Superior temporal gyrus (tissue), 1 donor: ENCODE results near the gene JPH3.
"Not testable (repeated sequence)": the region's sequence is repeated elsewhere in the genome, so short reads cannot be mapped to it uniquely, and the experiment has no call there.

Experiments used
- DNase-seq: peaks from one replicate; pipeline ENCODE4 v3.0.0-alpha.2; 2016; ENCODE audit errors: extremely low spot score

JPH3 gene

DNA sequence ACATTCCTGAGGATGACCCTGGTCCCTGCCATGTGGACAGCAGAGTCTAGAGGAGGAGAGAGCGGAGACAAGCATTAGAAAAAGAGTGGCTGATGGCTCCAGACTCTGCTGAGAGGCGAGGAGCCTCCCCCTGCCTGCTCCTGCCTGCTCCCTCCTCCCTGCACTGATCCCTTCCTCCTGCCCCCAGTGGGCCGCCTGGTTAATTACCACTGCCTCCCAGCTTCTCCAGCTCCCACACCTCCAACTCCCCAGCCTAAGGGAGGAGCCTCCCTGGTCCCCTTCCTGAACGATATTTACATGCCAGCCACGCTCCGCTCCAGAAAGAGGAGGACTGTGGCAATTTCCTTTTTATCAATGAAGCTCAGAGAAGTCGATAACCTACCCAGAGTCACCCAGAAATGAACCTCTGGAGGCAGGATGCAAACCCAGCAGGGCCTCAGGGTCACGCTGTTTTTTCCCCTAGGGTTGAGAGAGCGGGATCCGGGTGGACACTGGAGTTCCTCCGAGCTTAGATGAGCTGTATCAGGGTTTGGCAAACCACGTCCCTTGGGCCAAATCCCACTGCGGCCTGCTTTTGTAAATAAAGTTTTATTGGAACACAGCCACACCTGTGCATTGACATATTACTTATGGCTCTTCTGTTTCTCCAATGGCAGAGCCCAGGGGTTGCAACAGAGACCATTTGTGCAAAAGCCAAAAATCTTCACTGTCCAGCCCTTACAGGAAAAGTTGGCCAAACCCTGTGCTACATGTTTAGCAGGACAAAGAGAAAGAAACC lies 27.1 kb upstream of the JPH3 start:
- DNase-seq: no peak

DNA sequence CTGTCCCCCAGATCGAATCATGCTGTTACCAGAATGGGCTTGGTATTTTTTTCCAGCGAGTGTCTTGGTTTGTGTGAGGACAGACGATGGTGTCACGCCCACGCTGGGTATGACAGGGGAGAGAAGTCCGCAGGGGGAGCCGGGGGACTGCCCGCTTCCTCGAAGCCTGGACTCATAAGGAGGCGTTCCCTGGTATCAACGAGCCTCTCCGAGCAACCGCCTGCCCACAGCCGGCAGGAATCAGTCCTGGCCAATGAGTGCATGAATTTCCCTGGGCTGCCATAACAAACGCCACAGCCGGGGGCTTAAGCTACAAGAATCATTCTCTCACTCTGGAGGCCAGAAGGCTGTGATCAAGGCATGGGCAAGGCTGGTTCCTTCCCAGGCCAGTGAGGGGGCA lies 26.1 kb upstream of the JPH3 start:
- no peak for DNase-seq

DNA sequence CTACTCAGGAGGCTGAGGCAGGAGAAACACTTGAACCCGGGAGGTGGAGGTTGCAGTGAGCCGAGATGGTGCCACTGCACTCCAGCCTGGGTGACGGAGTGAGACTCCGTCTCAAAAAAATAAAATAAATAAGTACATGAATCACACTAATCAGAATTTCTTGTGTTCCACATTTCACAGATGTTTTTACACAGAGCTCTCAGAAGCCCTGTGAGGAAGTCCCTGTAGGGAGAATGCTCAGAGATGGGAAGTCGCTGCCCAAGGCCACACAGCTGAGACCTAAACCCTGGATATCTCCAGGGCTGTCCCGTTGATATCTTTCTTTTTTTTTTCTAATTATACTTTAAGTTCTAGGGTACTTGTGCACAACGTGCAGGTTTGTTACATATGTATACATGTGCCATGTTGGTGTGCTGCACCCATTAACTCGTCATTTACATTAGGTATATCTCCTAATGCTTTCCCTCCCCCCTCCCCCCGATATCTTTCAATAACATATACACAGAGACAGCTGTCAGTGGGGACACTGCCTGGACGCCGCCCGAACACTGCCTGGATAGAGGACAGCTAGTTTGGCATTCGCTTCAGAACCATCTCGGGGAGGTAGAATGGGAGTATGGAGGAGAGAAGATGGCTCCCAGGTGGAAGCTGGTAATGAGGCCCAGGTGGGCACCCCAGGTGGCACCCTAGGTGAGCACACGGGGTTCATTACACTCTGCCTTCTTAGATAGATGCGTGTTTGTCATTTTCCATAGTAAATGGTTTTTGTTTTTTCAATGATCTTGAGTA lies 24.0 kb upstream of the JPH3 start:
- DNase-seq: not testable (repeated sequence)

DNA sequence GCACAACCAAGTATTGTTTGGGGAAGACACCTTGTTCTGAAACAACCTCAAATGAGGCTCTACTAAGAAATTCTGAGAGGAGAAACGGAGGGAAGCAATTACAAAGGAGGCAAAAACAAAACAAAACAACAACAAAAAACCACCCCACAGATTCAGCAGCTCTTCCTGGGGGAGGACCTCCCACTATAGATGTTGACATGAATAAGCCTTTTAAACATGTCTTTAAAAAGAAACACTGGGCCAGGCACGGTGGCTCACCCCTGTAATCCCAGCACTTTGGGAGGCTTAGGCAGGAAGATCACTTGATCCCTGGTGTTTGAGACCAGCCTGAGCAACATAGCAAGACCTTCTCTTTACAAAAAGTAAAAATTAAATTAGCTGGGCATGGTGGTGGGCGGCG lies 22.6 kb upstream of the JPH3 start:
- DNase-seq: no peak

DNA sequence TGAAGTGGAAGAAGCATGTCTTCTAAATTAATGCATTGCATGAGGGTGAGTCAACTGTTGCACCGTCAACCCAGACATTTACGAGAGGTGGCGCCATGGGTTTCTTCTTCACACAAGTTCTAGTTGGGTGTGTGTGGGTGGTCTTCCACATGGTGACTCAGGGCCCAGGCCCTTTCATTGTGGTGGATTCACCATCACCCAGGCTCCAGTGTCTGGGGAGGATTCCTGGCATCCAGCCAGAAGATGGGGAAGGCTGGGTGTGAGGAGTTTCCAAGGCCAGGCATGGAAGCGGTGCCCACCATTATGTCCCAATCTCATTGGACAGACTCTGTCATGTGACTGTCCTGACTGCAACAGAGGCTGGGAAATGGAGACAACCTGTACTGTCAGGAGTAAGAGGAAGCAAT lies 21.4 kb upstream of the JPH3 start:
- no peak for DNase-seq

DNA sequence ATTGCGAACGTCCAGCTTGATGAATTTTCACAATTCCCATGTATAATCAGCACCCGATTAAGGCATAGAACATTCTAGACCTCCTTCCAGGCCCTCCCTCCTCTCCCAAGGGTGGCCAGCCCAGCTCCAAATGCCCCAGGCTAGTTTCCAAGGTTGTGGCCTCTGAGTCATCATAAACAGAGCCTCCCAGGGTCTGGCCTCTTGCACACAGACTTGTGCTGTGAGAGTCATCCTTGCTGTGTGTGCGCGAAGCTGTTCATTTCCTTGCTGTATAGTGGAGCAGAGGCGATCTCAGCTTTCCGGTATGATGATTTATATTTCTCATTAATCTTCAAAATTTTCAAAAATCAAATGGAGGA lies 20.5 kb upstream of the JPH3 start:
- DNase-seq: no peak

DNA sequence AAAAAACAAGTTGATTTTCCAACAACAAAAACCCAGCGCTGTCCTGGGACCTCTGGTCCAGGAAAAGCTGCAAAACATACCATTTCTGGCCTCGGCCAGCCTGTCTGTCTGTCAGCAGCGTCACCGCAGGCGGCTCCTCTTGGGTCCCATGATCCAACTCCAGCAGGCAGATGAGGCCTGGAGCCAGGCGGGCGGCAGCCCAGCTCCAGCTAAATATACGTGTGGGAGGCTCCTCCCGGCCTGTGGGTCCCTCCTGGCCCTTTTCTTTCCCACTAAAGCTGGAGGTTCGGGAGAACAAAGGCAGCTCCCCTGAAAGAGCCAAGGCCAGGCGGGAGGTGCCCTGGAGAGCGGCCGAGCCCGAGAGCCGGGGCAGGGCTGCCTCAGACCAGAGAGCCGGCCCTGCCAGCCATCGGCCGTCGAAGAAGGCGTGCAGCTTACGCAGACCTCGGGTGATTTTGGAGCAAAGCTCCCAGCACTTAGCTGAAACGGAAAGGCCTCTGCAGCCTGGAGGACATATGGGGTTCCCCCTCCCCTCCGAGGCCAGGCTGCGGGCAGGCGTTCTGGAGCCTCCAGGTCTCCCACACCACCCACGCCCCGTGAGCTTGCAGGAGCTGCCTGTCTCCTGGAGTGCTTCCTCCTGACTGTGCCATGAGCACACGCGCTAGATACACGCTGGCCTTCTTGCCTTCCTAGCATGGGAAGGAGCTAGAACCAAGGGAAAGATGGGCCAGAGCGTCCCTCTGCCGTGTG lies 19.9 kb upstream of the JPH3 start:
- DNase-seq: no peak

DNA sequence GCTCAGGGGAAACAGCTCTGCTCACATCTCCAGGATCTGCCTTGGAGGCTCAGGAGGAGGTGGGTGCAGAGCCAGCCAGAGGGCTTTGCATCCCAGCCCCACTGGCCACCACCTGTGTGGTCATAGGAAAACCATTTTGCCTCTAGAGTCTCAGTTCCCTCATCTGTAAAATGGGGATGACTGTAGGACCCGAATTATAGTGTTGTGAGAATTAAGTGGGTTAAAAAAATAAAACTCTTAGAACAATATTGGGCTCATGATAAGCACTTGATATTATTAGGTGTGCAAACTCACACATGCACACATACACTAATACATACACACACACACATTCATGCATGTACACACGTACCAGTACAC lies 19.4 kb upstream of the JPH3 start:
- DNase-seq: no peak

DNA sequence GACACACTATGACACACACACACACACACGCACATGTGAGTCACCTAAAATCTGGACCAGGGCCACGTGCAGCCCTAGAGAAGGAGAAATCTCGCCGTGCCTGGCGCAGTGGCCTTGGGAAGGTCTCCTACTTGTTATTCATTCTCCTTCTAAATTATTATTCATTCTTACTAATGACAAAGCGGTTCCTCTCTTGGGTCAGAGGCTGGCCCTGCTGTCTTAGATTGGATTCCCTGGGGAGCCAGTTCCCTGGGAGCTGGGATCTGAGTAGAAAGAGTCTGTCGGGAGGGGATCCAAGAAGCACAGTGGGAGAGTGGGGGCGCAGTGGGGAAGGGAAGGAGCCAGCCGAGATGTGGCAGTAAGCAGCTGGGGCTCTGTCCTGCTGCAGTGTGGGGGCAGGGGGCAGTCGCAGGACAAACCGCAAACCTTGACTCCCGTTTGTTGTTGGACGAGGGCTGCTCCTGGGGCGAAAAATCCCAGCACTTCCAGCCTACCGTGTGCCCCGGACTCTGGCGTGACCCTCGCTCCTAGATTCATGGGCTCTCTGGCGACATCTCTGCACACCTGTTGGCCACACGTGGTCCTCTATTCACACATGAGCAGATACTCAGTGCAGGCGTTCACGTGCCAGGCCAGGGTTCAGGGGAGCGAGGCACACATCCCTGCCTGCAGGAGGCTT lies 18.7 kb upstream of the JPH3 start:
- DNase-seq: no peak

DNA sequence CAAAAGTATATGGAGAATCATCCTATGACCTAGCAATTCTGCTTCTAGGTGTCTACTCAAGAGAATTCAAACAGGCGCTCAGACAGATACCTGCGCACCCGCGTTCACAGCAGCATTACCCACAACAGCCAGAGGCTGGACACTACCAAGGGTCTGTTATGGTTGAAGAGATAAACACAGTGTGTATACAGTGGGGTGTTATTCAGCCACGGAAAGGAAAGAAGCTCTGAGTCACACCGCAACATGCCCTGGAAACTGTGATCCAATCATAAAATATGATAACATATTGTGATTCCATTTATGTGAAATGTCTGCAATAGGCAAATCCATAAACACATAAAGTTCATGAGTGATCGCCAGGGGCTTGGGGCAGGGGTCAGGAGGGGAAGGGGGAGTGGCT lies 18.0 kb upstream of the JPH3 start:
- DNase-seq: no peak

DNA sequence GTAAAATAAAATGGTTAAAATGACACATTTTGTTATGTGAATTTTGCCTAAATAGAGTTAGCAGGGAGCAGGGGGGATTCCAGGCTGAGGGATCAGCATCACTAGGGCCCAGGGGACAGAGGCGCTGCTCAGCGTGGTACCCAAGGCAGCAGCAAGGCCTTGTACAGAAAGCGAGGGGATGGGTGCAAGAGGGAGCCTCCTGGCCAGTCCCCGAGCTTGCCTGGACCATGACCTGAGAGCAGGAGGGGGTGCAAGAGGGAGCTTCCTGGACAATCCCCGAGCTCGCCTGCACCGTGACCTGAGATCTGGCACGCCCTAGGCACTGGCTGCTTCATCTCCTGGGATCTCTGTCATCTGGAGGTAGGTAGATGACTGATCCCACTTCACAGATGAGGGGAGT lies 17.3 kb upstream of the JPH3 start:
- no peak for DNase-seq

DNA sequence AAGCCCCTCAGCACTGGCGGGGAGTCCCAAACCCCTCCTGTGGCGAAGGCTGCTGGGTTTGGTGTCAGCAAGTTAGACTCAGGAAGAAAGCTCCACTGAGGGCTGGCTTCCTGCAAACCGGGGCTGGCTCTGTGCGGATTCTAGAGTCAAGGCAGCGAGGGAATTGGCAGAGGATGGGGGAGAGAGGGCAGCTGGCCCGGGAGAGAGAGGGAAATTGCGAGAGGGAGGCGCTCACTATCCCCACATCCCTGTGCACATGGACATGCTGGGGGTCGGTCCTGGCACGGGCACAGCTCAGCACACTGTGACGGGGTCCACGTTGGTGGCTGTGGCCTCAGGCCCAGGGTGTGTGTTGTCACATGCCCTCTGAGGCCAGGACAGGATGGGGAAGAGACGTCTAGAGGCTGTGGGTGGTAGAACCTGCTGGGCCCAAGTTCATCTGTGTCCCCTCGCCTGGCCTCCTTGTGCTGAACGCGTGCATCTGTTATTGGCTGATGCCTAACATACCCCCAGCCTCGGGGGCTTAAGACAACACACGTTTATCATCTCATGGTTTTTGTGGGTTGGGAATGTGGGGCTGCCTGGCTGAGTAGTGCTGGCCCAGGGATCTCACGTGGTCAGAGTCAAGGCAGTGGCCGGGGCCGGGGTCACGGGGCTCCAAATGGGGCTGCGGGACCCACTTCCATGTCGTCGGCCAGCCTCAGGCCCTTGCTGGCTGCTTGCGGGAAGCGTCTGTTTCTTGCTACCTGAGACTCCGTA lies 16.7 kb upstream of the JPH3 start:
- no peak for DNase-seq

DNA sequence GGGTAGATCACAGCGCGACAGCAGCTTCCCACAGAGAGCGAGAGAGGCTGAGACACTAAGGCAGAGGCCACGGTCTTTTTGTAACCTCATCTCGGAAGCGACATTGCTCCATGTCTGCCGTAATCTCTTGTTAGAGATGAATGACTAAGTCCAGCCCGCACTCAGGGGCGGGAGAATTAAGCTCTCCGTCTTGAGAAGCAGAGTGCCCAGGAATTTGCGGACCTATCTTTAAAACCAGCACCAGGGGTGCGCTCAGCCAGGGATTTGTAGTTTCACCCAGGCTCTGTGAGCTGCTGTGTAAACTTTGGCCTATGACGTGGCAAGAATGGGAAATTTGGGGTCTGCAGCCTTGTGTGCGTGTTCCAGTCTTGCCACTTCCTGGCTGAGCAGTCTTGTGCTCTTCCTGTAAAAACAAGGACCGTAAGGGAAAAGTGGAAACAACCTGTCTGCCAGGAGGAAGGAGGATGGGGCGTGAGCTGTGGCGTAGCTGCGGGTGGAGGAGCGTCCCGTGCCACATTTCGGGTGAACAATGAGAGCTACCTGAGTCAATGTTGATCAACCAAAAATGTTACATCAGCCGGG lies 16.0 kb upstream of the JPH3 start:
- no peak for DNase-seq

DNA sequence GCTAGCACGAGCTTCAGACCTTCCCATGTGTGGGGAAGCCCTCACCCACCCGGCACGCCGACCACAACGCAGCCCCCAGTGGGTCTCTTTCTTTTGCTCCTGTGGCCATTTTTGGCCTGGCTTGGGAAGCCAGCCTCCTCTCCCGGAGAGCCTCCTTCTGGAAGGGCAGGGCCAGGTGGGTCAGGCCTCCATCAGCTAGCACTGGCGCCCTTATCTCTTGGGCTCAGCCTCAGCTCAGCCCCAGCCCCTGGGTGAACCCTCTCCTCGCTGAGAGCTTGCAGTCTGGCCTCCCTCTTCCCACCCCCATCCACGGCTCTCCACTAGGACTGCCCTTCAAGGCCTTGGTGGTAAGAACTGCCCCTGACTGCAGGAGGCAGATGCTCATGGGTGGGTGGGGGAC lies 14.7 kb upstream of the JPH3 start:
- DNase-seq: no peak

DNA sequence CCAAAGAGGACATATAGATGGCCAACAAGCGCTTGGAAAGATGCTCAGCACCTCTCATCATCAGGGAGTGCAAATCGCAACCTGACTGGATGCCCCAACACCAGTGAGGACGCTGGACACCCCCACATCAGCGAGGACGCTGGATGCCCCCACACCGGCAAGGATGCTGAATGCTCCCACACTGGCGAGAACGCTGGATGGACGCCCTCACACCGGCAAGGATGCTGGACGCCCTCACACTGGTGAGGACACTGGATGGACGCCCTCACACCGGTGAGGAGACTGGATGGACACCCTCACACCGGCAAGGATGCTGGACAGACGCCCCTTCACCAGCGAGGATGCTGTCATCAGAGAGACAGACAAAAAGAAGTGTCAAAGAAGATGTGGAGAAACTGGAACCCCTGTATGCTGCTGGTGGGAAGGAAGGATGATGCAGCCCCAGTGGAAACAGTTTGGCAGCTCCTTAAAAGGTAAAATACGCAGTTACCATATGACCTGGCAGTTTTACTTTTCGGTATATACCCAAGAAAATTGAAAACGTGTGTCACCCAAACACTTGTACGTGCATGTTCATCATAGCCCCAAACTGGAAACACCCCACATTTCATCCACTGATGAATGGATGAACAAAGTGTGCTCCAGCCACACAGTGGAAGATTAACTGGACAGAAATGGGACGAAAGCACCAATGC lies 10.1 kb upstream of the JPH3 start:
- no peak for DNase-seq

DNA sequence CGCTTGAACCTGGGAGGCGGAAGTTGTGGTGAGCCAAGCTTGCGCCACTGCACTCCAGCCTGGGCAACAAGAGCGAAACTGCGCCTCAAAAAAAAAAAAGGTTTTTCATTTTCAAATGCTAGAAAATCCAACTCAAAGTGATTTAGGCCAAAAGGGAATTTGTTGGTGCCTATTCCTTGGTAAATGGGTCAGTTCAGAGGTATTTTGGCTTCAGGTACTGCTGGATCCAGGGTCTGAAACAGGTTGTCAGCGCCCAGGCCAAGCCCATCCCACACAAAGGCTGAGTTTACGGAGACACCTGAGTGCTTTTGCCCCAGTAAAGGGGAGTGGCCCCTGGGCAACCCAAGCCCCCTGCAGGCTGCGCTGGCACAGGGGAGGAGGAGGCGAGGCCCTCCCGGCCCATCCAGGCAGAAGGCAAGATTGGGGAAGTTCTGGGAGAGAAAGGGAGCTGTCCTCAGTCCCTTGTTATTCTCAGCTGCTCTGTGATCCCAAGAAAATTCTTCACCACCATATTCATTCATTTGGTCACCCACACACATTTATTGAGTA lies 8.5 kb upstream of the JPH3 start:
- no peak for DNase-seq

DNA sequence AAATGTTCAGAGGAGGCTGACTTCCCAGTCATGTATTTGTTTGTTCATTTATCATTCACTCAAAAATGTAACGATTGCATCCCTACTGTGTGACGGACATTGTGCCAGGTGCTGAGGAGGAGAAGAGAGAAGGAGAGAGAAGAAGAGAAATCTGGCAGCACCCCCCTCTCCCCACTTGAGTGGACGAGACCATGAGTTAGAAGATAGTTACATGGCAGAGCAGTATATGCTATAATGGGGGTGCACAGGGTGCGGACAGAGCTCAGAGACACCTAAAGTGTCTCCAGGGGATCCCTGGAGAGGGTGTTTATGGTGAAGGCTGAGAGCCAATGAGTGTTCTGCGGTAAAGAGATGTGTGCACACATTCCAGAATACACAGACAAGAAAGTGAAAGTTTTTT lies 6.6 kb upstream of the JPH3 start:
- no peak for DNase-seq

DNA sequence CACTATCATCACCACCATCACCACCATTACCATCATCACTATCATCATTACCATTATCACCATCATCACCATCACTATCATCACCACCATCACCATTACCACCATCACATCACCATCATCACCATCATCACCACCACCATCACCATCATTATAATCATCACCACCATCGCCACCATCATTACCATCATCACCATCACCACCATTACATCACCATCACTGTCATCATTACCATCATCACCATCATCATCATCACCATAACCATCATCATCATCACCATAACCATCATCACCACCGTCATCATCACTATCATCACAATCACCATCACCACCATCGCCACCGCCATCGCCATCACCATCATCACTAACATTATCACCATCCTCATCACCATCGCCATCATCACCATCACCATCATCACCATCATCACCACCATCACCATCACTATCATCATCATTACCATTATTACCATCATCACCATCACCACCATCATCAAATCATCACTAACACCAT lies 4.9 kb upstream of the JPH3 start:
- DNase-seq: no peak

DNA sequence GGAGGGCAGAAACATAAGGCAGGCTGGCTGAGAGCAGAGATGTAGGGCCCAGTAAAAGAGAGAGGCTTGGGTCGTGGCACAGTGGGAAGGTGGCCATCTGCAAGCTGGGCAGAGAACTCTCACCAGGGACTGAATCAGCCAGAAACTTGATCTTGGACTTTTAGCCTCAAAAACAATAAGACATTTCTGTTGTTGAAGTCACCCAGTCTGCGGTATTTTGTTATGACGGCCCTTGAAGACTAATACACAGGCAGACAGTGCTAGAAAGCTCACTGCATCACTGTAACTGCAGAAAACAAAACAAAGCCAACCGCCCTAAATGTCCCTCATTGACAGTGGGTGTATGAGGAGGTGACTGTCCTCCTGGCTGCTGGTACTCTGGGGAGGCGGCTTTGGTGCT lies 3.9 kb upstream of the JPH3 start:
- no peak for DNase-seq

DNA sequence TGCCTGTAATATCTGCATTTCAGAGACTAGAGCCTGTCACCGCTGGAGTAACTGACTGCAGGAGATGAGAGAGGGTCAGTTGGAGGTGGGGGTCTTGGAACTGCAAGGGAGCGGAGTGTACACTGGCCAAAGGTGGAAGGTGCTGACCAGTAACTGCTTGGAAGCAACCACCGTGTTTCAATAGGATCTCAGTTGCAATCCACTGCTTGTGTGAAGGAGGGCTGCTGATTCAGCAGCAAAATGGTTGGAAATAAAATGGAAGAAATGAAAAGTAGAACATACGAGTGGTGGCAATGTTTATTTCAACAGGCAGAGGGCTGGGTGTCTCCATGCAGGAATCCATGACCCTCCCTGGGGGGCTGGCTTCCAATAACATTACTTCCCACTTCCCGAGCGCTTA lies 2.1 kb upstream of the JPH3 start:
- no peak for DNase-seq
